Activated gamma-delta T cell (primary cell): ENCODE data around the gene TMCC1.
"Not testable (repeated sequence)": the region's sequence is repeated elsewhere in the genome, so short reads cannot be mapped to it uniquely, and the experiment has no call there.

Experiments used
- DNase-seq: peaks from one replicate; lab custom pipeline; 2025; lab: John Stamatoyannopoulos, UW

The TMCC1 gene

DNA sequence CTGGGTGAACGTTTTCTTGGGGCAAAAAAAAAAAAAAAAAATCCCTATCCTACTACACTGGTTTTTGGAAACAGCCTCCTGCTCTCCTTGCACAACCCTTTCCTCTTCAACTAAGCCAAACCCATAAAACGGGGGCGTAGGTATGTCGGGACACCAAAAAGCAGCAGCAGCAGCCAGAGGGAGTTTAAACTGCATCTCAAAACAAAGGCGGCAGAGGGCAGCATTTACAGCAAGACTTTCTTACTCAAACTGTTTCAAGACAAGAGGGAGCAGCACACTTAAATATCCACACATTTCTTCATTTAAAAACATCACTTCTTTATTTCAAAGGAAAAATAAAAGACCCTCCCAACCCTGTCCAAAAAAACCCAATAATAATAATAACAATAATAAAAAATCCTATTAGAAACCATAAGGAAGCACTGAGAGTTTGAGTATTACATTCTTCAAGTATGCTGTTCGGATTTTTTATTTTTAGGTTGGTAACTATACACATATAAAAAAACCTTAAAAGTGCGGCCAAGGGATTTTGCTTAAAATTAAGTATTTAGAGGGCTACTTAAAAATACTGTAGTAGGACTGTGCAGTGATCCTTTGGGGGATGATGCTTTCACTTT lies 243.1 kb downstream of the TMCC1 start:
- no peak for DNase-seq

DNA sequence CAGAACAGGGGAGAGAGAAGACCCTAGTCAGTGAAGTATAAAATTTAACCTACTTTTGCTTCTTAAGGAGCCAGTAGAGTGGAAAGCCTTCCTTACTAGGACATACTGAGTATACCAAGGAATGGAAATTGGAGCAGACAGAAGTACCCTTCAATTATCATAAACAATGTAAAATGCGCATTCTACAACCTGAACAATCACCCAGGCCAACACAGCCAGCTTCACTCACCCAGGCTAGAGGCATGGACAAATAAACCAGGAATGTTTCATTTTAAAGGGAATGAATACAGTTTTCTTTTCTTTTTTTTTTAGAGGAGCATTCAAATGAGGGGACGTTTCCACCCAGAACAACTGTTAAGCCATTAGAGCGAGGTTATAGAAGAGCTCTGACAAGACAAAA lies 245.1 kb downstream of the TMCC1 start:
- DNase-seq = no peak

DNA sequence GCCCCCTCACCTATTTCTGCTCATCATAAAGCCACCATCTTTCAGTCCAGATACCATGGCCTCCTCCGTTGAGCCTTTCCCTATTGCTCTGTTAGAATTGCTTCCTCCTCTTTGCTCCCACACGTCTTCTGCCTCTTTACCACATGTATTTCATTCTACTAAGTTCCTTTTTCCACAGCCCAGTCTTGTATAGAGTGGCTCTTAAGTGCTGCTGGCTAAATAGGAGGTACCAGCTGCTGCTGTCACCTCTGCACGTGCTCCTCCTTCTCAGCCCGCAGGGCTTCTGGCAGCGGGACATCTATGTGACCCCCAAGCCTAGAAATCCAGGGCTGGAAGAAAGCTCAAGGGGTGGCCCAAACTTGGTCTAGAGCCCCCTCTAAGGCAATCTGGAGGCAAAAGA lies 248.2 kb downstream of the TMCC1 start:
- no peak for DNase-seq

DNA sequence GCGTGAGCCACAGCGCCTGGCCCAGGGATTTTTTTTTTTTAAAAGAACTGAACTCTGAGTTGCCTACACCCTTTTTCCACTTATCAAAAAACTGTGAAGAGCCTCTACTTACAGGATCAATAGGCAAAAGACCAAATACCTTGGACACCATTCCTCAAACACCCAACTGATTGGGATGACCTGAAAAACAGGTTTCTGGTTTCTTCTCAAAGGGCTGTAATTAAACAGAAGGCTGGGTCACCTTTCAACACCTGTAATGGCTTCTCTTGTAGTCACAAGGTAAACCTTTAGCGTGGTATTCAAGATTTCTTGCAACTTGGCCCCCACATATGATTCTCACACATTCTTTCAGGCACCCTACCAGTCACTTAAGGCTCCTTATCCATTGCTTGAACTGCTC lies 248.7 kb downstream of the TMCC1 start:
- no peak for DNase-seq

DNA sequence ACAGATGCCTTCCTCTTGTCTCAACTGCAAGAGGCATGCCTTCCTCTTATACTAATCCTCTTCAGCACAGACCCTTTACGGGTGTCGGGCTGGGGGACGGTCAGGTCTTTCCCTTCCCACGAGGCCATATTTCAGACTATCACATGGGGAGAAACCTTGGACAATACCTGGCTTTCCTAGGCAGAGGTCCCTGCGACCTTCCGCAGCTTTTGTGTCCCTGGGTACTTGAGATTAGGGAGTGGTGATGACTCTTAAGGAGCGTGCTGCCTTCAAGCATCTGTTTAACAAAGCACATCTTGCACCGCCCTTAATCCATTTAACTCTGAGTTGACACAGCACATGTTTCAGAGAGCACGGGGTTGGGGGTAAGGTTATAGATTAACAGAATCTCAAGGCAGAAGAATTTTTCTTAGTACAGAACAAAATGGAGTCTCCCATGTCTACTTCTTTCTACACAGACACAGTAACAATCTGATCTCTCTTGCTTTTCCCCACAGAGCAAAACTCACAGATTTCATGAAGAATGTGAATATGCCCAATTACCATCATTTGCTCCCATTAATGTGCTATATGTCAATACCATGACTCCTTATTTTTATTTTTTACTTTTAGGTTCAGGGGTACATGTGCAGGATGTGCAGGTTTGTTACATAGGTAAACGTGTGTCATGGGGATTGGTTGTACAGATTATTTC lies 251.8 kb downstream of the TMCC1 start:
- not testable (repeated sequence) for DNase-seq

DNA sequence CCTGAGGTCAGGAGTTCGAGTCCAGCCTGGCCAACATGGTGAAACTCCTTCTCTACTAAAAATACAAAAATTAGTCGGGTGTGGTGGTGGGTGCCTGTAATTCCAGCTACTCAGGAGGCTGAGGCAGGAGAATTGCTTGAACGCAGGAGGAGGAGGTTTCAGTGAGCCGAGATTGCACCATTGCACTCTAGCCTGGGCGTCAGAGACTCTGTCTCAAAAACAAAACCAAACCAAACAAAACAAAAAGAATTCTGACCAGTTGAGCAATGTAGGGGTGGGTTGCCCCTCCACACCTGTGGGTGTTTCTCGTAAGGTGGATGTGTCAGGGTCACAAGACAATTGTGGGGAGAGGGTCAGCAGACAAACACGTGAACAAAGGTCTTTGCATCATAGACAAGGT lies 252.5 kb downstream of the TMCC1 start:
- not testable (repeated sequence) for DNase-seq

DNA sequence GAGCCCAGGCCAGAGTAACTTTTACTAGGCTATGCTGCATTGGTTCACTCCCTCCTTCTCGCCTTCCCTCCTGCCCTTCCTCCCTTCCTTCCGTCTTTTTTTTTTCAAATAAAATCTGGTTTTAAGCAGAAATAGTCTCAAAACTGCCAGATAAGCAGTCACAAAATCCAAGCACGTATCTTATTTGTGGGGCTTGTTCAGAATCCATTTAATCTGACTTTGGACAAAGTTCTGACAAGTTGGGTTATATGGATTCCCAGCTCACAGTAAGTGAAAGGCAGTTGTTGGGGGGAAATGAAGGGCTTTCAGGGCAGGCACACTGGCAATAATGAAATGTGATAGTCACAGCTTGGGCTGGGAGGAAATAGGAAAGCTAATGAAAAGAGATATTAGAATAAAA lies 255.0 kb downstream of the TMCC1 start:
- no peak for DNase-seq

DNA sequence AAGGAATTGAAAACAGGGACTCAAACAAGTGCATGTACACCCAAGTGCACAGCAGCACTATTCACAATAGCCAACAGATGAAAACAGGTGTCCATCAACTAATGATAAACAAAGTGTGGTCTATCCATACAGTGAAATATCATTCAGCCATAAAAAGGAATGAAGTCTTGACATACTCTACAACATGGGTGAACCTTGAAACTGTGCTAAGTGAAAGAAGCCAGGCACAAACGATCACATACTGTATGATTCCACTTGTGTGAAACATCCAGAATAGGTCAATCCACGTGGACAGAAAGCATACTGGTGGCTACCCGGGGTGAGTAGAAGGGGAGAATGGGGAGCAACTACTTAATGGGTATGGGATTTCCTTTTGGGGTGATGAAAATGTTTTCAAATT lies 257.4 kb downstream of the TMCC1 start:
- DNase-seq = no peak

DNA sequence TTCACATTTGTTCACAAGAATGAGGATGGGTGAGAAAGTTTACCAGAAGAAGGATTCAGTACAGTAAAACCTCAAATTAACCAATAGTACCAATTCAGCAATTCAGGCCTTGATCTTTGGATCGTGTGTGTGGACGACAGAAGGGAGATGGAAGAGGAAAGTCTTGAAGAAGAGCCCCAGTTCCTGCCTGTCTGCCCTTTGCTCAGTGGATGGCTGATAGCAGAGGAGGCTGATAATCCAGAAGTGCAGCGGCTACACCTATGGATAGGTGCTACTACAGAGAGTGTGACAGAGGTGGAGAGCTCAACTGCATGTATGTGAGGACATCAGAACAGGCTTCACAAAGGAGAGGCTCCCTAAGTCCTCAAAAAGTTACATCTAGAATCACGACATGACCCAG lies 257.9 kb downstream of the TMCC1 start:
- DNase-seq = no peak

DNA sequence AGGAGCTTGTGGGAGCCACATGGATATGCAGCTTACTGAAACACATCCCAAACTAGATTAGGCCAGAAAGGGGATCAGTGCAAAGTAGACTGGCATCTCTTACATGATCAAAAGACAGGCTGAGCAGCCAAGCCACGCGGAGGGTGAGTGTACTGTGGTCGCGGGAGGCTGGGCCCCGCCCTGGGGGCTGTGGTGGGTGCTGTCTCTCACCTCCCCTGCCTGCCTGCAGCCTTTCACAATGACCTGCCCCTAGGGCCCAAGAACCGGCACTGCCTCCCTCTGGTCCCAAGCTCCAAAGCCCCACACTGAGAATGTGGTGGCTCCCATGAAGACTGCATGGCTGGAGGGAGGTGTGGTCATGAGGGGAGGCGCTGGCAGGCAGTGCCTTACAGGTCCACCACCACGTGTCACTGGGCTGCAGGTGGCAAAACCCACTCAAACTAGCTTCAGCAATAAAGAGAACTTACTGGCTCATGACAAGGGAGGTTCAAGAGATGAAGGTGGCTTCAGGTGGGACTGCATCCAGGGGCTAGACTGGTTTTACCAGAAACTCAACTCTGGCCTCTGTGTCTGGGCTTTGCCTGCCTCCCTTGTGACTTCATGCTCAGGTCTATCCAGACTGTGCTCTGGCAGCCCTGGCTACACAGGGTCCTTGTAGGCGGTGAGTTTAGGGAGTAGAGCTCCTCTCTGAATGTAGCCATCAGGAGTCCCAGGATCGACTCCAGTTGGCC lies 259.6 kb downstream of the TMCC1 start:
- DNase-seq = no peak

DNA sequence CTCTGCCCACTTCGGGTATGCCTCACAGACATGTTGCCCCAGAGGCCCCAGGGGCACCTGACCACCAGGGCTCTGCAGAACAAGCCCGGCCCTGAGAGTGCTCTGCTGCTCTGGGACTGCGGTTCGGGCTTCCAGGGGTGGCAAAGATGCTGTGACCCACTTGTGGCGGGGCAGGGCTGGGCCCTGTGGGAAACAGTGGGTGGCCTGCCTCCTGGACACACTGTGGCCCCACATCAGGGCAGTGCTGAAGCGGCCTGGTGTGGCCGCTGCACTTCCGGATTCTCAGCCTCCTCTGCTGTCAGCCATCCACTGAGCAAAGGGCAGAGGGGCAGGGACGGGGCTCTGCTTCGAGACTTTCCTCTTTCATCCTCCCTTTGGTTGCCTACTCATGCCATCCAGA lies 260.5 kb downstream of the TMCC1 start:
- DNase-seq = no peak

DNA sequence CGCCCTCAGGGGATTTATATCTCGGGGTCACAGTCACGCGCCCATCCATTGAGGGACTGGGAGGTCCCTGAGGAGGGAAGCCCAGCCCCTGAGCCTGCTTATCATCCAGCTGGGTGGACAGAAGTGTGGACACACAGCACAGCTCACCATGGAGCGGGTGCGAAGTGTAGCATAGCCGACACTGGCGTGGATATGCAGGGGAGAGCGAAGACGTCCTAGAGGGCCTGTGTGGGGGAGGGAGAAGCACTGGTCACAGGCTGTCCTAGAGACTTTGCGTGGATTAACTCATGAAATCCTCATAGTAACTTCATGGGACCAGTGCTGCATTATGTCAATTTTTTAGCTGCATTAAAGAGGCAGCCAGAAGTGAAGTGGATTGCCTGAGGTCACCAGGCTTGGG lies 261.0 kb downstream of the TMCC1 start:
- no peak for DNase-seq

DNA sequence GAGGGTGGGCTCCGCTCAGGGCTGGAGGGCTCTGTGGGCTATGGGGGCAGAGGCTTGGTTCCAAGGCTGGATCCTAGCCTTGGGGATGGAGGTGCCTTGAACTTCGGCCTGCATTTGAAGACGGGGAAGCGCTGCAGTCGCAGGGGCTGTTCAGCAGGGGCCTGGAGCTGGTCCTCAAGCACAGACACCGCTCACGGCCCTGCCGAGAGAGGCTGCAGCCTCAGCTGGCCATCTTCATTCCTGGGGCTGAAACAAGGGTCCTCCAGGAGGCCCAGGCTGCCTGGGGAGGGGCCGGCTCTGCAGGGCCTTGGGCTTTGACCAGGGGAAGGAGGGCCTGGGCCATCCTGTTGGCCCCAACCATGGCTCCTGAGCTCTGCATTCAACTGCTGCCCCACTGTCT lies 261.5 kb downstream of the TMCC1 start:
- no peak for DNase-seq

DNA sequence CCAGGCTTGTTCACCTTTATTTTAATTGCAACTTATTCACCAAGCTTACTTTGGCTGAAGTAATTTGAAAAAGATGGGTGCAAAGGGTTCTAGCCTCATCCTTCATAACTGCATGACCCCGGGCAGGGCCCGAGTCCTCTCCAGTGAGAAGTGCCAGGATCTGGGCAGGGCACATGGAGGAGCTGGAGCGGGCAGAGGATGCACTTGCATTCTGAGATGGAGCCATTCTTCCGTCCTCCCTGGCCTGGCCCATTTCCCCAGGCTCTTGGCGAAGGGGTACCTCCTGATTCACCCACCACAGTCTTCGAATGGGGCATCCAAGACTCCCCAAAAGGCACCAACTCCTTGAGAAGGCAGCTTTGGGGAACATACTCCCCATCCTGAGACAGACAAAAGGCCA lies 264.5 kb downstream of the TMCC1 start:
- DNase-seq = no peak

DNA sequence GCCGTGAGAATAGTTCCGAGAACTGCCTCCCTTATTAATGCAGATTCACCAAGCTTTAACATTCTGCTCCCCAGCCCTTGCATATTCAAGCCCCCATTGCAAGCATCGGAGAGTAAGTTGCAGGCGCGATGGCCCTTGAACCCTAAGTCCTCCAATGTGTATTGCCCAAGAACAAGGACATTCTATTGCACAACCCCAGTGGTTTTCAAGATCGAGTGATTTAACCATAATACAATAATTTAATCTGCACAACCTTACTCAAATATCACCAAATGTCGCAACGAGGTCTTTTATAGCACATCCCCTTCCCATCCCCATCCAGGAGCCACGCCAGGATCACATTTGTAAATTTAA lies 265.4 kb downstream of the TMCC1 start:
- DNase-seq = no peak

DNA sequence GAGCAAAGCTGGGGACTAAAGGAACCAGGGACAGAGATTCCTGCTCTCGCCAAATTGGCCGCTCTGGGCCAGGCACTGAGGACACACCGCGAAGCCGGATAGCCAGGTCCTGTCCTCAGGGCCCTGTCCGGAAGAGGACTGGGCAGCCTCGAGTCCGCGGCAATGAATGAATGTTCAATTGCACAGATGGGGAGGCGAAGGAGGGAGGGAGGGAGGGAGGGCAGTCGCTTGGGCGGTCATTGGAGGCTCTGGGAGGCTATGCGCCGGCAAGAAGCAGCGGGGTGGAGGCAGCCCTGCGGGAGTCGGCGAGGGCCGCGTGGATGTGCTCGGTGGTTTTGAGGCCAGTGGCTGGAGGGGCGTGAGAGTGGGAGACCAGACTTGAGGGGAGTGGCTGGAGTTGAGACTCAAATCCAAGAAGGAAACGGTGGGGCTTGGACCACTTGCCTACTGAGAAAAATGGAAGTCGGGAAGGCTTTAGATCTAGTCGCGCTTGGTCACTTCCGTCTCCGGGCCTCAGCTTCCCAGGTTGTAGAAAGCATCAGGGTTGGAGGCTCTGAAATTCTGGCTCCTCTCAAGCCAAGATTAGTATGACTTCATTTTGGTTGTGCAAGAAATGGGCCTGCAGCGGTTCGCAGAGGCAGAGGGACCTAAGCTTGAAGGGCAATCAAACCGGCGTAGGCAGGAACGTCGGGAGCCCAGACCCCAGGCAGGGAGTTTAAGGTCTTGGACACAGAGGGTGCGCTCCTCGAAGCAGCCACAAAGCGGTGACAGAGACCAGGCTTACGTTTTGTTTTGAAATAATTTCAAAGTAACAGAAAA lies 266.0 kb downstream of the TMCC1 start:
- no peak for DNase-seq

DNA sequence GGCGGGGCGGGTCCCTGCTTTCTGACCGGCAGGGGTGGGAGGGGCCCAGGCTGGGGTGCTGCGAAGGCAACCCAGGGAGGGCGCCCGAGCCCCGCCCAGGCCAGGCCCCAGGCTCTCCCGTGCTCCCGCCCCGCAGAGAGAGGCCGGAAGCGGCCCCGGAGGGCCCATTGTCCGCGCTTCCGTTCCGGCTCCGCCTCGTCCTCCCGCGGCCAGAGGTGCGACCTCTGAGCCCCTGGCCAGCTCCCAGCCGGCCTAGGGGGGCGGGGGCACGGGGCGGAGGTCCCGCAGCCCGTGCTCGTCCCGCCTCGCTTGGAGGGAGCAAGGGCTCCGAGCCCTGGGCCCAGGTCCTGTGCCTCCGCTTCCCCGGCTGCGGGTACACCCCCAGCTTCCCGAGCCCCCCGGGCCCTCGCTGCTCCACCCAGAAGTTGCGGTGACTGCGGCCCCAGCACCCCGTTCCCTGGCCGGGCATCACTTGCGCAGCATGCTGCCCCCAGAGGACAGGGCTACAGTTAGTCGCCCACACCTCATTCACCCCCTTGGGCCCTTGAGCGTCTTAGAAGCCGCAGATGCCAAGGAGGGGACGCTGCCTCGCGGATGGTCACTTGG lies 266.7 kb downstream of the TMCC1 start:
- DNase-seq = peak; percentile 44

DNA sequence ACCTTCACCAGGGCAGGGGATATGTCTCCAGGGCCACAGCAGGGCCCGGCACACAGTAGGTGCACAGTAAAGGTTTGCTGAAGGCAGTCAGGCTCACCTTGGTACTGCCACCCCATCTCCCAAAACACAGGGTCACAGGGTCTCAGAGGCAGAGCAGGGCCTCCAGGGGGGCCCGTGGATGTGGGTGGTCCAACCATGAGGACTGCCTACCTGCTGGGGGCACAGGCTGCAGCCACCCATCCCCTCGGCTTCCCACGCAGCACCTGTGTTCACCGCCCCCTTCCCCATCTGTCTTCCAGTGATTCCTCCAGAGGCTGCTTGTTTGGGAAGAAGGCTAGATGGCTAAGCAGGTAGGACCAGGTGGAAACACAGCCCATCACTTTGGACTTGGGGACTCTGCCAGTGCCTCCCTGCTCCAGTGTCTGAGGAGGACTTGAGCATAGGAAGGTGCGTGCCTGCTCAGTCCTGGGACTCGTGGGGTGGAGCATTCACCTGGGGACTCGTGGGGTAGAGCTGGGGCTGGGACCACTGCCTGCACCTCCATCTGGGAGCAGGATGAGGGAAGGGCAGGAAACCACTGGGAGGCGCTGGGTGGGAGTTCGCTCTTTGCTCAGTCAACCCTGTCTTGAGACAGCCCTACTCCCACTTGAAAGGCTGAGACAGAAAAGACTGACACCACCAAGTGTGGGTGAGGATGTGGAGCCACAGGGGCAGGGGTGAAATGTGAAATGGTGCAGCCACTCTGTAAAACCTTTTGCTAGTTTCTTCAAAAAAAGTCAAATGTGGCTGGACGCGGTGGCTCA lies 268.2 kb downstream of the TMCC1 start:
- no peak for DNase-seq

DNA sequence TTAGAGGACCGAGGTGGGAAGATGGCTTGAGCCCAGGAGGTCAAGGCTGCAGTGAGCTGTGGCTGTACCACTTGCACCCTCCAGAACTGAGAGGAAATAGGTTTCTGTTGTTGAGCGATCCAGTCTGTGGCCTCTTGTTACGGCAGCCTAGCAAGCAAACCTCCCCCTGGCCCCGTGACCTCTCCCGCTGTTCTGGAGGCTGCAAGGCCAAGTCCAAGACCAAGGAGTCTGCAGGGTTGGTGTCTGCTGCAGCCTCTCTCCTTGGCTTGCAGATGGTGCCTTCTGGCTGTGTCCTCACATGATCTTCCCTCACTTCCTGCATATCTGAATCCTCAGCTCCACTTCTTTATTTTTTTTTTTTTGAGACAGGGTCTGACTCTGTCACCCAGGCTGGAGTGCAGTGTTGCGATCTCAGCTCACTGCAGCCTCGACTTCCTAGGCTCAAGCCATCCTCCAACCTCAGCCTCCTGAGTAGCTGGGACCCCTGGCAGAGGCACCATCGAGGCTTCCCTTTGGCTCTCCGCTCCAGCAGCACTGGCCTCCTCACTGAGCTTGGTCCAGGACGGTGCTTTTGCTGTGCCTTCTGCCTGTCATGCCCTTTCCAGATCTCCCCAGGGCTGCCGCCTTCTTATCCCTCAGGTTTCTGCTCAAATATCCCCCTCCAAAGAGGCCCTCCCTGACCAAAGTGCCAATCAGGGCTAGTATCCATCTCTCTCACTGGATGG lies 269.0 kb downstream of the TMCC1 start:
- no peak for DNase-seq

DNA sequence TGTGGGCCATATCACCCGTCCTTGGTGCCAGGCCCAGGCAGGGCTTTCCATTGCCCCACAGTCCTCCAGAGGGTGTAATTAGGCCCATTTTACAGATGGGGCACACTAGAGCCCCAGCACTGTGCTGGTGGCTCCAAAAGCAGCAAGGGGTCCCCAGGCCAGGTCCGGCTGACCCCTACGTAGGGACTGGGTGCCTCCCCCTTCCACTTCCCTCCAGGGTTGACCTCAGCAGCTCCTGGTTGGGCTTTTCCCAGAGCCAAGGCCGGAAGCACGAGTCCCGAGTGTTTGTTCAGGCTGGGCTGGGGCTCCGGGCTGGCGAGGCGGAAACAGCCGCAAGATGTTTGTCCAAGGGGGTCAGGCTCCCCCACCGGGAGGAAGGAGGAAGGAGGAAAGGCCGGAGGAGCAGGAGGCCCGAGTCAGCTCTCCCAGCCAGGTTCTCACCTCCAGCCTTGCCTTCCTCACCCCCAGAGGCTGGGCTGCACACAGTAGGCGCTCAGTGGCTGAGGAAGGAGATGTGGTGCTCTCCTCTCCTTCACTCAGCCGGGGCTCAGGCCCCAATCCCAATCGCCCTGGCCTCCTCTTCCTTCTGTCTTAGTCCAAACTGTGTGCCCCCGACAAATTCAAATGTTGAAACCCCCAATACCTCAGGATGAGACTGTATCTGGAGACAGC lies 269.9 kb downstream of the TMCC1 start:
- no peak for DNase-seq
